ENCODE results near the gene MPRIP.

GRCh38 chr17:17019430-17019762 lies 22.9 kb upstream of the MPRIP start:
- TF ChIP-seq RAD21 (IDR thresholded peaks at IDR 0.05; ENCODE audit: low read depth), result no peak
- no peak for TF ChIP-seq REST (IDR thresholded peaks at IDR 0.05; ENCODE audit: low read depth)
- no peak for TF ChIP-seq EP300 (IDR thresholded peaks at IDR 0.05; ENCODE audit: borderline replicate concordance)
- no peak for TF ChIP-seq YY1 (IDR thresholded peaks at IDR 0.05; ENCODE audit: low read depth)
- TF ChIP-seq FOXM1 (IDR thresholded peaks at IDR 0.05; ENCODE audit: borderline replicate concordance, low read depth), result no peak
- no peak for TF ChIP-seq TAF1 (IDR thresholded peaks at IDR 0.05; ENCODE audit: low read depth)
- TF ChIP-seq TEAD4 (IDR thresholded peaks at IDR 0.05), result no peak
- no peak for TF ChIP-seq TCF12 (IDR thresholded peaks at IDR 0.05; ENCODE audit: low read depth)

Data from Ishikawa (cell line).